A375 (cell line): ENCODE results near the gene CROT. TPM values are rescaled to one million over a fixed set of nuclear protein-coding genes. Genes with fewer than 3 reads are reported as not detected.

Experiments
- small RNA-seq: library from RNA; depleted of rRNA; stranded (forward); fragments of <200 nt; gene quantifications from one replicate; pipeline ENCODE3, GENCODE V24; 2014
- total RNA-seq: library from RNA; depleted of rRNA; stranded (reverse); fragments of >200 nt; shearing (Covaris generic); gene quantifications from 2 replicates; pipeline ENCODE4 v1.2.3, GENCODE V29; 2014; rRNA removed

CROT gene, protein sequence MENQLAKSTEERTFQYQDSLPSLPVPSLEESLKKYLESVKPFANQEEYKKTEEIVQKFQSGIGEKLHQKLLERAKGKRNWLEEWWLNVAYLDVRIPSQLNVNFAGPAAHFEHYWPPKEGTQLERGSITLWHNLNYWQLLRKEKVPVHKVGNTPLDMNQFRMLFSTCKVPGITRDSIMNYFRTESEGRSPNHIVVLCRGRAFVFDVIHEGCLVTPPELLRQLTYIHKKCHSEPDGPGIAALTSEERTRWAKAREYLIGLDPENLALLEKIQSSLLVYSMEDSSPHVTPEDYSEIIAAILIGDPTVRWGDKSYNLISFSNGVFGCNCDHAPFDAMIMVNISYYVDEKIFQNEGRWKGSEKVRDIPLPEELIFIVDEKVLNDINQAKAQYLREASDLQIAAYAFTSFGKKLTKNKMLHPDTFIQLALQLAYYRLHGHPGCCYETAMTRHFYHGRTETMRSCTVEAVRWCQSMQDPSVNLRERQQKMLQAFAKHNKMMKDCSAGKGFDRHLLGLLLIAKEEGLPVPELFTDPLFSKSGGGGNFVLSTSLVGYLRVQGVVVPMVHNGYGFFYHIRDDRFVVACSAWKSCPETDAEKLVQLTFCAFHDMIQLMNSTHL
- 4.5 and 5.7 TPM in 2 replicates for total RNA-seq

GRCh38 chr7:87345166-87345927 lies at the start of gene CROT:
CROT (plus strand) TSS chr7:87345664; CDS start chr7:87349069, 3,405 bp downstream.

Small RNA genes within 50 kb of the gene (small RNA-seq; reads per million reads assigned to genes)
- gene RF02195: not detected
- not detected for gene RF02196

Other genes starting within 250 kb of the CROT start
- gene DMTF1, start 193.2 kb upstream of the CROT start, total RNA-seq: 54.1 and 64.4 TPM in 2 replicates
- 36.5 and 42.4 TPM in 2 replicates for gene TMEM243, start 125.9 kb upstream of the CROT start, total RNA-seq
- gene ABCB4, start 130.0 kb downstream of the CROT start, total RNA-seq: 3.1 and 4.3 TPM in 2 replicates